ENCODE data around the gene PCDH9. TPM values are rescaled to one million over a fixed set of nuclear protein-coding genes. Genes with fewer than 3 reads are reported as not detected.

PCDH9 gene
- total RNA-seq, 1 donor from 2014 or later, result 9.8 TPM

GRCh38 chr13:66586489-66586888 is 643.6 kb downstream of the PCDH9 start:
- H3K4me3 Mint-ChIP-seq (ENCODE audit: unreplicated experiment), result no peak overlapping the region
- no peaks in the 10 kb centered on the region for H3K27me3 Mint-ChIP-seq (ENCODE audit: low read depth)
- no peak overlapping the region for H3K27ac Mint-ChIP-seq (ENCODE audit: unreplicated experiment)
- no peaks in the 10 kb centered on the region for H3K4me1 Mint-ChIP-seq (ENCODE audit: low read depth)
- H3K36me3 Mint-ChIP-seq (ENCODE audit: low read depth), result no peaks in the 10 kb centered on the region
- no peak for DNase-seq (ENCODE audit: low spot score)
- TF ChIP-seq CTCF (IDR thresholded peaks at IDR 0.05), result no peak
- H3K9me3 Mint-ChIP-seq (ENCODE audit: low read depth), result no peaks in the 10 kb centered on the region

GRCh38 chr13:66585669-66586203 is 644.4 kb downstream of the PCDH9 start:
- Mint-ChIP-seq H3K9me3 (ENCODE audit: low read depth) (no peaks in the 10 kb centered on the region), H3K4me1 (ENCODE audit: low read depth) (no peaks in the 10 kb centered on the region), H3K27ac (ENCODE audit: unreplicated experiment) (no peak overlapping the region), H3K4me3 (ENCODE audit: unreplicated experiment) (no peak overlapping the region), H3K27me3 (ENCODE audit: low read depth) (no peaks in the 10 kb centered on the region), H3K36me3 (ENCODE audit: low read depth) (no peaks in the 10 kb centered on the region)
- no peak for DNase-seq (ENCODE audit: low spot score)
- TF ChIP-seq CTCF (IDR thresholded peaks at IDR 0.05), result no peak

- no peak overlapping the region for H3K27ac Mint-ChIP-seq (ENCODE audit: unreplicated experiment)
Measured at GRCh38 chr13:66581675-66582074, 648.5 kb downstream of the PCDH9 start.

GRCh38 chr13:66578305-66578704 is 651.8 kb downstream of the PCDH9 start:
- peaks cover 14% of the 10 kb centered on the region for H3K4me1 Mint-ChIP-seq (ENCODE audit: low read depth)
- H3K4me3 Mint-ChIP-seq (ENCODE audit: unreplicated experiment), result no peak overlapping the region
- H3K27ac Mint-ChIP-seq (ENCODE audit: unreplicated experiment), result no peak overlapping the region
- no peak for TF ChIP-seq CTCF (IDR thresholded peaks at IDR 0.05)
- no peaks in the 10 kb centered on the region for H3K36me3 Mint-ChIP-seq (ENCODE audit: low read depth)
- H3K27me3 Mint-ChIP-seq (ENCODE audit: low read depth), result no peaks in the 10 kb centered on the region
- H3K9me3 Mint-ChIP-seq (ENCODE audit: low read depth), result peaks cover 2% of the 10 kb centered on the region
- no peak for DNase-seq (ENCODE audit: low spot score)

More at GRCh38 chr13:66581675-66582074, 648.5 kb downstream of the PCDH9 start:
- Mint-ChIP-seq H3K4me1 (ENCODE audit: low read depth) (peaks cover 5% of the 10 kb centered on the region), H3K36me3 (ENCODE audit: low read depth) (no peaks in the 10 kb centered on the region), H3K27me3 (ENCODE audit: low read depth) (no peaks in the 10 kb centered on the region), H3K4me3 (ENCODE audit: unreplicated experiment) (no peak overlapping the region), H3K9me3 (ENCODE audit: low read depth) (no peaks in the 10 kb centered on the region)
- no peak for TF ChIP-seq CTCF (IDR thresholded peaks at IDR 0.05)
- DNase-seq (ENCODE audit: low spot score), result no peak

GRCh38 chr13:66577358-66577757 is 652.8 kb downstream of the PCDH9 start:
- Mint-ChIP-seq H3K36me3 (ENCODE audit: low read depth) (no peaks in the 10 kb centered on the region), H3K9me3 (ENCODE audit: low read depth) (peaks cover 4% of the 10 kb centered on the region), H3K4me1 (ENCODE audit: low read depth) (peaks cover 14% of the 10 kb centered on the region), H3K4me3 (ENCODE audit: unreplicated experiment) (no peak overlapping the region), H3K27me3 (ENCODE audit: low read depth) (no peaks in the 10 kb centered on the region), H3K27ac (ENCODE audit: unreplicated experiment) (no peak overlapping the region)
- no peak for DNase-seq (ENCODE audit: low spot score)
- TF ChIP-seq CTCF (IDR thresholded peaks at IDR 0.05), result no peak
